Hepatocyte (in vitro differentiated cells): ENCODE data around the gene USP36.

Experiments
- CTCF ChIP-seq: fragments of 200-600 bp; sonication (generic); IDR thresholded peaks from 2 replicates; pipeline ENCODE4 v1.5.1; 2016; ENCODE audit warnings: antibody characterized with exemption, mild to moderate bottlenecking; ENCODE audit not compliant: poor library complexity
- EZH2 ChIP-seq: fragments of 200-600 bp; sonication (generic); IDR thresholded peaks from 2 replicates; pipeline ENCODE4 v1.6.1; 2016; ENCODE audit warnings: antibody characterized with exemption, mild to moderate bottlenecking, borderline replicate concordance

DNA sequence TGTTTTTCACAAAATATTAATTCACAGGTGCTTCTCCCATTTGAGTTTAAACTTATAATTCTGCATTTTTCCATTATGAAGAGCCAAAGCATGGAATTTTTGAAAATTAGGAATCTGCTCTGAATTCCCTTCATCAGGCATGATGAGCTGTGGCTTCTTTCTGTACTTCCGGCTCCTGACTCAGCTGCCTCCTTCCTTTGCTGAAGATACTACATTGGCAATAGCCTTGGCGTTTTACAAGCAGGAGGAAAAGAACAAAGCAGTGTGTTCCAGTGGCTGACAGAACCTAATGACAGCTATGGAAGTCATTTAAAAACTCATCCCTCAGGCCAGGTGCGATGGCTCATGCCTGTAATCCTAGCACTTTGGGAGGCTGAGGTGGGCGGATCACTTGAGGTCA lies 18.4 kb upstream of the USP36 start:
- TF ChIP-seq CTCF = no peak
- no peak for TF ChIP-seq EZH2
